Measurements from ENCODE around the gene FHOD3.

Gene FHOD3

GRCh38 chr18:36403896-36404820, 106.6 kb downstream of the FHOD3 start:
- DNase-seq: no peak
- H3K4me1 Mint-ChIP-seq (ENCODE audit: low read depth): no peaks in the 10 kb centered on the region
- no peaks in the 10 kb centered on the region for H3K36me3 Mint-ChIP-seq (ENCODE audit: low read depth)
- no peak overlapping the region for H3K27ac Mint-ChIP-seq
- peaks cover 4% of the 10 kb centered on the region for H3K27me3 Mint-ChIP-seq
- H3K9me3 Mint-ChIP-seq: no peaks in the 10 kb centered on the region
- H3K4me3 Mint-ChIP-seq: no peak overlapping the region

- no peaks in the 10 kb centered on the region for H3K36me3 Mint-ChIP-seq (ENCODE audit: low read depth)
- H3K9me3 Mint-ChIP-seq: no peaks in the 10 kb centered on the region
These were observed 108.1 kb downstream of the FHOD3 start for GRCh38 chr18:36405611-36406010.

GRCh38 chr18:36406805-36407204, 109.3 kb downstream of the FHOD3 start:
- Mint-ChIP-seq H3K9me3 (no peaks in the 10 kb centered on the region), H3K4me3 (no peak overlapping the region)

More at GRCh38 chr18:36405611-36406010, 108.1 kb downstream of the FHOD3 start:
- Mint-ChIP-seq H3K4me1 (ENCODE audit: low read depth) (no peaks in the 10 kb centered on the region), H3K4me3 (no peak overlapping the region), H3K27me3 (peaks cover 4% of the 10 kb centered on the region), H3K27ac (no peak overlapping the region)
- DNase-seq: no peak

DNA sequence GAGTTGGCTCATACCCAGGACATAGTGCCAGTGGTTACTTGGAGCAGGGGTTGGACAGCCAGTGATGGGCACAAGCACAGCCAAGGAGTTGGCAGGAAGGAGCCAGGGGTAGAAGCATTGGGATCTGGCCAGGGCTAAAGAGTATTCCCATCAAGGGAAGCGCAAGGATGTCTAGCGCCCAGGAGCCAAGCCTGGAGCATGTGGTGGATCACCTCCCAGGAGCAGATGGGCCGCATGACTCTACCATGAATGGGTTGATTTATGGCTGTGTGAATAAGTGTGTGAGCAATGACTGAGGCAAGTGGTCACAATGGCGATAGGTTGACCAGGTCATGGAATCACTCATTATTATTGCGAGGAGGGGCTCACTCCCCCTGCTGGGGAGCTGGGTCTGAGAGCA, 111.1 kb downstream of the FHOD3 start:
- Mint-ChIP-seq H3K9me3 (no peaks in the 10 kb centered on the region), H3K4me1 (ENCODE audit: low read depth) (no peaks in the 10 kb centered on the region), H3K4me3 (no peak overlapping the region), H3K27me3 (peaks cover 4% of the 10 kb centered on the region), H3K27ac (no peak overlapping the region), H3K36me3 (ENCODE audit: low read depth) (no peaks in the 10 kb centered on the region)
- no peak for DNase-seq

More at GRCh38 chr18:36406805-36407204, 109.3 kb downstream of the FHOD3 start:
- H3K4me1 Mint-ChIP-seq (ENCODE audit: low read depth): no peaks in the 10 kb centered on the region
- no peaks in the 10 kb centered on the region for H3K36me3 Mint-ChIP-seq (ENCODE audit: low read depth)
- H3K27ac Mint-ChIP-seq: no peak overlapping the region
- DNase-seq: no peak
- peaks cover 4% of the 10 kb centered on the region for H3K27me3 Mint-ChIP-seq

DNA sequence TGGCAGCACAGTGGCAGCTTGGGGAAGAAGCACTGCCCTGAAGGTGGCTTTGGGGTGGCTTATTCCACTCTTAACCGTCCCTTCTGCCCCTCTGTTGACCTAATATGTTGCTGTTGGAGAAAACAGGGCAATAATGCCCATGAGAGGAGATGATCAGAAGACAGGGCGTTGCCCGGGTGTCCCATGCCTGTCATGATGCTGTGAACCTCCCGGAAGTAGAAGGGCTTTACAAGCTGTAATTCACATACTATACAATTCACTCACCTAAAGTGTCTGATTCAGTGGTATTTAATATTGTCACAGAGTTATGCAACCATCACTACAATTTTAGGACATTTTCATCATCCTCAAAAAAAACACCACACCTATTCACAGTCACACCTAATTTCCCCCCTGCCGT, 112.3 kb downstream of the FHOD3 start:
- Mint-ChIP-seq H3K4me1 (ENCODE audit: low read depth) (no peaks in the 10 kb centered on the region), H3K27me3 (peaks cover 8% of the 10 kb centered on the region), H3K4me3 (no peak overlapping the region), H3K27ac (no peak overlapping the region), H3K9me3 (no peaks in the 10 kb centered on the region), H3K36me3 (ENCODE audit: low read depth) (no peaks in the 10 kb centered on the region)
- no peak for DNase-seq

DNA sequence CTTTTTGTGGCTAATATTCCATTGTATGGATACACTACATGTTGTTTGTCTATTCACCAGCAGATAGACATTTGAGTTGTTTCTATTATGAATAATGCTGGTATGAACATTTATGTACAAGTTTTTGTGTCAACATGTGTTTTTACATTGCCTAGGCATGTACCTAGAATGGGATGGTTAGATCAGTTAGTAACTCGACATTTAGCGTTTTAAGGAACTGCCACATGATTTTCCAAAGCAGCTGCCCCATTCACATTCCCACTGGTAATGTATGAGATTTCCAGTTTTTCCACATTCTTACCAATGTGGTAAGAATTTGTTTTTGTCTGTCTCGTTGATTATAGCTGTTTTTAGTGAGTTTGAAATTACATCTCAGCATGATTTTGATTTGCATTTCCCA, 112.8 kb downstream of the FHOD3 start:
- no peaks in the 10 kb centered on the region for H3K36me3 Mint-ChIP-seq (ENCODE audit: low read depth)
- no peak overlapping the region for H3K27ac Mint-ChIP-seq
- no peaks in the 10 kb centered on the region for H3K4me1 Mint-ChIP-seq (ENCODE audit: low read depth)
- no peak for DNase-seq
- no peaks in the 10 kb centered on the region for H3K9me3 Mint-ChIP-seq
- H3K27me3 Mint-ChIP-seq: peaks cover 8% of the 10 kb centered on the region
- no peak overlapping the region for H3K4me3 Mint-ChIP-seq

GRCh38 chr18:36411745-36412168, 114.2 kb downstream of the FHOD3 start:
- H3K4me1 Mint-ChIP-seq (ENCODE audit: low read depth): no peaks in the 10 kb centered on the region
- no peak overlapping the region for H3K27ac Mint-ChIP-seq
- no peak for DNase-seq
- H3K36me3 Mint-ChIP-seq (ENCODE audit: low read depth): no peaks in the 10 kb centered on the region
- H3K4me3 Mint-ChIP-seq: no peak overlapping the region
- no peaks in the 10 kb centered on the region for H3K9me3 Mint-ChIP-seq
- H3K27me3 Mint-ChIP-seq: peaks cover 11% of the 10 kb centered on the region

GRCh38 chr18:36412778-36413177, 115.3 kb downstream of the FHOD3 start:
- Mint-ChIP-seq H3K27ac (no peak overlapping the region), H3K4me3 (no peak overlapping the region), H3K4me1 (ENCODE audit: low read depth) (no peaks in the 10 kb centered on the region), H3K9me3 (no peaks in the 10 kb centered on the region), H3K36me3 (ENCODE audit: low read depth) (no peaks in the 10 kb centered on the region), H3K27me3 (peaks cover 15% of the 10 kb centered on the region)
- DNase-seq: no peak

DNA sequence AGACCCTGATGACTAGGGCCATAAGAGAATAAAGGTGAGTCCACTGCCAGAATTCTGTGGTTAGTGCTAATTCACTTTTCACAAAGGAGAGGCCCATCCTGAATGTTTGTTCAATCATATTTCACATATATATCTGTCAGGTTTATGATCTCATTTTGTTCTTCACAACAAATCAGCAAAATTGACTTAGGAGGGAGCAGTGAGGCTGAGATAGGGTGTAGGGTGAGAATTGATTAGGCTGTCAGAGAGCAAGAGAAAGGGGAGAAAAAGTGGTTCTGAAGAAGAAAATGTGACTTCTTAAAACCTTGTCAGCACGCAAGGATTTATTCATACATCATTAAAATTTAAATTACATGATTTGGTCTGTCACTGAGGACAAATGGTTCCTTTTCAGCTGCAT, 117.7 kb downstream of the FHOD3 start:
- H3K27ac Mint-ChIP-seq: no peak overlapping the region
- no peaks in the 10 kb centered on the region for H3K9me3 Mint-ChIP-seq
- DNase-seq: no peak
- no peak overlapping the region for H3K4me3 Mint-ChIP-seq
- peaks cover 19% of the 10 kb centered on the region for H3K27me3 Mint-ChIP-seq
- no peaks in the 10 kb centered on the region for H3K36me3 Mint-ChIP-seq (ENCODE audit: low read depth)
- H3K4me1 Mint-ChIP-seq (ENCODE audit: low read depth): no peaks in the 10 kb centered on the region

DNA sequence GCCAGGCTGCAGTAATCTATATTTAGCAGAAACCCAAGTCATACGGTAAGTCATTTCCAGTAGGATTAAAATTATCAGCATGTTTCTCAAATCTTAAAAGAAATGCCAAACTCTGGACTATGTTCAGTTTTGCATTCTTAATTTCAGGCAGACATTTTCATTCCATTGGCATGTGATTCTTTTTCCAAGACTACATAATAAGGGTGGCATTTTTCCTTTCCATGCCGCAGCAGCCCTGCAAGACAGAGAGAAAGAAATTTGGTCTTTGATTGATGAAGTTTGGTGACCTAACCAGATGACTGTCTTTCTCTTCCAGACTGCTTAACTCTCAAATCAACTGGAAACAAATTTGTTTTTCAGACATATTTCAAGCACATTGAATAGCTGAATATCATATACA, 118.1 kb downstream of the FHOD3 start:
- H3K27me3 Mint-ChIP-seq: peaks cover 20% of the 10 kb centered on the region
- H3K9me3 Mint-ChIP-seq: no peaks in the 10 kb centered on the region
- DNase-seq: no peak
- no peak overlapping the region for H3K4me3 Mint-ChIP-seq
- H3K4me1 Mint-ChIP-seq (ENCODE audit: low read depth): no peaks in the 10 kb centered on the region
- H3K36me3 Mint-ChIP-seq (ENCODE audit: low read depth): no peaks in the 10 kb centered on the region
- H3K27ac Mint-ChIP-seq: no peak overlapping the region

- peaks cover 20% of the 10 kb centered on the region for H3K27me3 Mint-ChIP-seq
- no peak for DNase-seq
- no peak overlapping the region for H3K27ac Mint-ChIP-seq
- no peaks in the 10 kb centered on the region for H3K36me3 Mint-ChIP-seq (ENCODE audit: low read depth)
- H3K4me3 Mint-ChIP-seq: no peak overlapping the region
- H3K4me1 Mint-ChIP-seq (ENCODE audit: low read depth): no peaks in the 10 kb centered on the region
- H3K9me3 Mint-ChIP-seq: no peaks in the 10 kb centered on the region
These were observed 121.8 kb downstream of the FHOD3 start for GRCh38 chr18:36419188-36419899.

- no peaks in the 10 kb centered on the region for H3K9me3 Mint-ChIP-seq
These were observed 122.5 kb downstream of the FHOD3 start for GRCh38 chr18:36419900-36420531.

DNA sequence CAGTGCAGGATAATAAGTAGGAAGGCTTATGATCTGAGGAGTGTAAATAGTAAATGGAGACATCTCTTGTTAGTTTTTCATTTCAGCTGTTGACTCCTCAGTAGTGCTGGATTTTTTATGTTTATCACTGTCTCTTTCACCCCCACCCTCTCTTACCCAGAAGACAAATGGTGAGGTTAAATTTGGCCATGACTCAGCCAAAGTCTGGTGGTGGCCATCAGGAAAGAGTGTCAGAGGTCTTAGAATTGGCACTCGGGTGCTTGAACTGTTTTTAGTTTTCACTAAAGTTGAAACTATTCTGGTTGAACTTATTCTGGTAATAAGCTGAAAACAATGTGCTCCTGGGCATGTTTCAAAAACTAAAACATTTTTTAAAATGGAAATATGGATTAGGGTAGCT, 123.3 kb downstream of the FHOD3 start:
- no peak for DNase-seq
- no peak overlapping the region for H3K4me3 Mint-ChIP-seq
- no peaks in the 10 kb centered on the region for H3K4me1 Mint-ChIP-seq (ENCODE audit: low read depth)
- H3K27ac Mint-ChIP-seq: no peak overlapping the region
- no peaks in the 10 kb centered on the region for H3K36me3 Mint-ChIP-seq (ENCODE audit: low read depth)
- H3K27me3 Mint-ChIP-seq: peaks cover 20% of the 10 kb centered on the region
- H3K9me3 Mint-ChIP-seq: no peaks in the 10 kb centered on the region

More at GRCh38 chr18:36419900-36420531, 122.5 kb downstream of the FHOD3 start:
- Mint-ChIP-seq H3K27ac (no peak overlapping the region), H3K4me1 (ENCODE audit: low read depth) (no peaks in the 10 kb centered on the region), H3K4me3 (no peak overlapping the region), H3K36me3 (ENCODE audit: low read depth) (no peaks in the 10 kb centered on the region), H3K27me3 (peaks cover 20% of the 10 kb centered on the region)
- DNase-seq: no peak

- no peaks in the 10 kb centered on the region for H3K36me3 Mint-ChIP-seq (ENCODE audit: low read depth)
- H3K9me3 Mint-ChIP-seq: no peaks in the 10 kb centered on the region
- no peak overlapping the region for H3K27ac Mint-ChIP-seq
- no peak overlapping the region for H3K4me3 Mint-ChIP-seq
- no peaks in the 10 kb centered on the region for H3K4me1 Mint-ChIP-seq (ENCODE audit: low read depth)
- DNase-seq: no peak
- H3K27me3 Mint-ChIP-seq: peaks cover 8% of the 10 kb centered on the region
These were observed 127.2 kb downstream of the FHOD3 start for GRCh38 chr18:36424741-36425142.

Measured in activated T-cell treated with anti-CD3 and anti-CD28 coated beads, Interleukin-2, amount 50 U/mL, for 24 hours (primary cell).